NCI-H1048 (cell line): ENCODE measurements around the gene LCN12.

Experiments used
- DNase-seq: peaks from one replicate; lab custom pipeline; 2025; lab: John Stamatoyannopoulos, UW

LCN12 gene

DNA sequence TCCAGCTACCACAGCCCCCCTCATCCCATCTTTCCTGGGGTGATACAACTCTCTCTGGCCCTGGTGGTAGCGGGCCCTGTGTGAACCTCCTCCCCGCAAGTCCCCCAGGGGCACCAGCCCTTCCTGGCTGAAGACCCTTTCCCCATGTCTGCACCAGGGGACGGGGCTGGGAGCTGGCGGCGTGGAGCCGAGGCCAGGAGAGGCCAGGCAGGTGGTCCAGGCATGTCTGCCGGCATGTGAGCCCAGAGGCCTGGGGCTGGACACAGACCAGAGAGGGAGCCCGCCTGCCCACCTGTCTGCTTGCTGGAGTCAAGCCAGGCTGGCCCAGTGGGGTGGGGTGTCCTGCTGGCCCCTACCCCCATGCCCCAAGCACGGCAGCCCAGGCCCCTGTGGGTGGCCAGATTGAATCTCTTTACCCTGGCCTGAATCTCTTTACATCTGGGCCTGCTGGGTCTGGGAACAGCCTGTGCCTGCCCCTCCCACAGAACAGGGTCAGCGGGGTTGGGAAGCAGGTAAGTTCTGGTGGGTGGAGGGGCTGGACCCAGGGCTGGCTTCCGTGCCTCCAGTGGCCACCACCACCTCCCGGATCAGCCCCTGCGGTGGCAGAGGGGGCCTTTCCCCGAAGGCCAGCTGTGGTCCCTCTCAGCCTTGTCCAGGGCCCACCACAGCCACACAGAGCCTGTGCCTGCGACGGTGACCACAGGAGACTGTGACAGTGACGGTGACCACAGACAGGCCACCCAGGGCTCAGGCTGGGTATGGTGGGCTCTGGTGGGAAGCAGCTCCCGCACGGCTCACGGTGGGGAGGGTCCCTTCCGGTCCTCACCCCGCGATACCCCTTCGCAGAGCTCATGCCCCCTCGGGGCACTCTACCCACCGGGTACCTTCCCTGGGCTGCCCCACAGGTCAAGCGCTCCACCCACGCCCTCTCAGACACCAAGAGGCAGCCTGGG lies 7.1 kb downstream of the LCN12 start:
- no peak for DNase-seq

DNA sequence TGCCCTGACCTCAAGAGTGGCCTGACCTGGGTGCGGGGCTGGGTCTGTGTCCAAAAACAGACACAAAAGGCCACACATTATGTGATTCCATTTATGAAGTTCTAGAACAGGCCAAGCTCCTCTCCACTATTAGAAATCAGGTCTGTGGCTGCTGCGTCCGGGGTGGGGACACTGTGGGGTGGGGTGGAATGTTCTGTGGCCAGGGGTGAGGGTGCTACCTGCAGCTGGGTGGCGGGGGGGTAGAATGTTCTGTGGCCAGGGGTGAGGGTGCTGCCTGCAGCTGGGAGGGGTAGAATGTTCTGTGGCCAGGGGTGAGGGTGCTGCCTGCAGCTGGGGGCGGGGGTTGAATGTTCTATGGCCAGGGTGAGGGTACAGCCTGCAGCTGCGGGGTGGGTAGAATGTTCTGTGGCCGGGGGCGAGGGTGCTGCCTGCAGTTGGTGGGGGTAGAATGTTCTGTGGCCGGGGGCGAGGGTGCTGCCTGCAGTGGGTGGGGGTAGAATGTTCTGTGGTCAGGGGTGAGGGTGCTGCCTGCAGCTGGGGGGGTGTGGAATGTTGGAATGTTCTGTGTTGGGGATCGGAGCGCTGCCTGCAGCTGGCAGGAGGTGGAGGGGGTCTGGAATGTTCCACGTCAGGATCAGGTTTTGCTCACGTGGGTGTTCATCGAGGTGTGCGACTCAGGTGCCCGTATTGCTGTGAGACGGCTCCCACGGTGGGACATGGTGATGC lies 8.3 kb downstream of the LCN12 start:
- no peak for DNase-seq

GRCh38 chr9:136960938-136961275 lies 8.8 kb downstream of the LCN12 start:
- no peak for DNase-seq

- no peak for DNase-seq
These were observed 9.4 kb downstream of the LCN12 start for GRCh38 chr9:136961279-136962065.

DNA sequence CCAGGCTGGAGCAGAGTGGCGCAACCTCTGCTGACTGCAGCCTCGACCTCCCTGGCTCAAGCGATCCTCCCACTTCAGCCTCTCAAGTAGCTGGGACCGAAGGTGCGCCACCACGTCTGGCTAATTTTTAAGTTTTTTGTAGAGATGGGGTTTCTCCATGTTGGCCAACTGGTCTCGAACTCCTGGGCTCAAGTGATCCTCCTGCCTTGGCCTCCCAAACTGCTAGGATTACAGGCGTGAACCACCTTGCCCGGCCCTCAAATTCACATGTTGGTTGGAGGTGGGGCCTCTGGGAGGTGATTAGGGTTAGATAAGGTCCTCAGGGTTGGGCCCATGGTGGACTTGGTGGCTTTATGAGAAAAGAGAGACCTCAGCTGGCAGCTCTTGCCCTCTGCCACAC lies 10.1 kb downstream of the LCN12 start:
- no peak for DNase-seq

GRCh38 chr9:136962701-136963248 lies 10.7 kb downstream of the LCN12 start:
- no peak for DNase-seq

- DNase-seq, result no peak
These were observed 11.3 kb downstream of the LCN12 start for GRCh38 chr9:136963341-136963740.

- no peak for DNase-seq
These were observed 11.7 kb downstream of the LCN12 start for GRCh38 chr9:136963751-136964150.

- DNase-seq, result no peak
These were observed 12.2 kb downstream of the LCN12 start for GRCh38 chr9:136964171-136964689.

- no peak for DNase-seq
These were observed 12.9 kb downstream of the LCN12 start for GRCh38 chr9:136964833-136965422.

DNA sequence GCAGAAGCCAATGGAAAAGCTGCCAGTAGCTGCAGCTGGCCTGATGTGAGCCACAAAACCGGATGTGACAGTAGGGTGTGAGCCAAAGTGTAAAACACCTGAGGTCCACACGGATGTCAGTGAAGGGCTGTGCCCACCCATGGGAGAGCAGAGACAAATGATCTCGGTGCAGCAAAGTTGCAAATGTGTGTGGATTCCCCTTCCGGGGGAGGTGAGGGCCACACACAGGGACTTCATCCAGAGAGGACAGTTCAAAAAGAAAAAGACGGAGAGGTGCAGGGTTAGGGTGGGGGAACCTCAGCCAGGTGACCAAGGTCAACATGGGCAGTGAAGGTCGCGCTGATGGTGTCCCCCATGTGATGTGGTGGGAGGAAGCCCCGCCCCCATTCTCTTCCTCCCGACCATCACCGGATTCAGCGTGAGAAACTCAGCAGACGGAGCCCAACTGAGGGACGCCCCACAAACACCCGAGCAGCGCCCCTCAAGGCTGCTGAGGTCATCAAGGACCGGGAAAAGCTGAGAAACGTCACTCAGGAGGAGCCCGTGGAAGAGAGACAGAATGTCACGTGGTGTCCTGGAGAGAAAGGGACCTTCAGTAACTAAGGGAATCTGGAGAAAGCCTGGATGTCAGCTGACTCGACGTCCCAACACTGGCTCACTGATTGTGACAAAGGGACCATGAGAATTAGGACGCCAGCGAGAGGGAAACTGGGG lies 13.9 kb downstream of the LCN12 start:
- DNase-seq, result no peak

DNA sequence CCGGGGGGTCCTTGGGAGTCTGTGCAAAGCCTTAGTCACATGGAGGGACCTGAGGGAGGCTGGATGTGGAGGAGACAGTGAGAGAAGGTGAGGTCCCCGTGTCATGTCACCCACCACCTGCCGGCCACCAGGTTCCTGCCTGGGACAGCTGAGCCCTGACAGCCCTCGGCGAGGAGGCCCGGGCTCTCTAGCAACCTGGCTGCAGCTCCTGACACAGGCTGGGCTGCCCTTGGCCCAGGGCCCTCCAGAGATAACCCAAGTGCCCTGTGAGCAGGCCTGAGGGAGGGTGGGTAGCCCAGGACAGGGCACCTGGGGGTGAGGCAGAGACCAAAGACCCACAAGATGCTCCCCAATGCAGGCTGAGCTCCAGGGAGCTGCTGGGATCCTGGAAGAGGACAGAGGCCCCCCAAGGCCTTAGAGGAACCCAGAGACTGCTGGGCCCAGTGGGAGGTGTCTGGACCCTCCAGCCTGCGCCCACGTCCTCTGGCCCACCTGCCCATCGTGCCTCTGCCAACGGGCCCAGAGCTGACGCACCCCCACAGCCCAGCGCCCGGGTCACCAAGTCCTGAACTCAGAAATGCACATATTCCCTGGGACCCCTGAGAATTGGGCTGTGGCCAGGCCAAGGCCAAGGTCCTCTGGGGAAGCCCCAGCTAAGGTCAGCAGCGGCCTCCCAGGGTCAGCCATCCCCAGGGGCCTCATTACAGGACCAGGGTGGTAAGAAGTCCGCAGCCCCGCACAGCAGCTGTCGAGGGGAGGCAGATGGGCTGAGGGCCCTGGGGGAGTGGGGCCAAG lies 16.5 kb downstream of the LCN12 start:
- no peak for DNase-seq

DNA sequence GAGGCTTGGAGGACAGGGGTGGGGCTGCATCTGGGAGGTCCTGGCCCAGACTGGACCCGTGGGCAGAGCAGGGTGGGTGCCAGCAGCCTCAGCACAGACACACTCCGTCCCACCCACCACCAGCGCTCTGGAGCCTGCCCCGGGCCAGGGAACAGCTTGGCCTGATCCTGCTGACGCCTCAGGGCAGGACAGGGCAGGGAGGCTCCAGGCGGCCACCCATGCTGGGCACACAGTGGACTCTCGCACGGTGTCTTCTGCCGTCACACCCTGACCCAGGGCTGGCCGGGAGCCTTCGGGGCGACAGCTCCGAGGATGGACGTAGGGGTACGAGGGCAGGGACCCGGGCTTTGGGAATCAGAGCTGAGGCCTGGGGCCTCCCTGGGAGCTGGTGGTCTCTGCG lies 17.1 kb downstream of the LCN12 start:
- no peak for DNase-seq

DNA sequence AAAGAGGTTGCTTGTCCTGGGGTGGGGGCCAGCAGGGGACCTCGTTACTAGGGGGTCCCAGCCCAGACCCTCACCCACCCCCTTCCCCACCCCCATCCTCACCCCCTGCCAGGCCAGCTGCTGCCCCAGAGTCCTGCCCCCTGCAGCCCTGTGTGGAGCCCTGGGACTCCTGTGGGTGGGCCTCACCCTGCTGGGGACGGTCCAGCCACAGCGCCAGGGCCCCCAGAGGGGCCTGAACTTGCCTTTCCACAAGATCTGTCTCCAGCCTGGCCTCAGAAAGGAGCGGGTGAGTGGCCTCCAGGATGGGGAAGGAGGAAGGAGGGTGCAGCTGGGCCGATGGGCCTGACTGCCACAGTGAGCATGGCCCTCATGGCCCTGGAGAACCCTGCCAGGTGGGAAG lies 17.7 kb downstream of the LCN12 start:
- DNase-seq, result no peak

- no peak for DNase-seq
These were observed 18.3 kb downstream of the LCN12 start for GRCh38 chr9:136970361-136970760.

DNA sequence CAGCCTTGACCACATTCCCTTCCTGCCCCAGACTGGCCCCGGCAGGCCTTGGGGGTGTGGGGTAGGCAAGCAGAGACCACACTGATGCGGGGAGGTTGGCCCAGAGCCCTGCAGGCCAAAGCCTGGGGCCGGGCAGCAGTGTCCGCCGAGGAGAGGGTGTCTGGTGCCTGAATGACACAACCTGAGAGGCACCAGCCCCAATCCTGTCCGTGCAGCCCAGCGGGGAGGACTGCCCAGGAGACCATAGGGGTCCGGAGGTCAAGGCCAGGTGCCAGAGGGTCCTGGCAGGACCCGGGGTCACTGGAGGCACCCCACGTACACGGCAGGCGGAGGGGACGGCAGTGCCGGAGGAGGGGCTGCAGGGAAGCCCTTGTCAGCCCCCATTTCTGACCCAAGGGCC lies 19.7 kb downstream of the LCN12 start:
- DNase-seq, result no peak

- DNase-seq, result no peak
These were observed 20.3 kb downstream of the LCN12 start for GRCh38 chr9:136972335-136972734.

GRCh38 chr9:136972743-136973142 lies 20.7 kb downstream of the LCN12 start:
- no peak for DNase-seq

DNA sequence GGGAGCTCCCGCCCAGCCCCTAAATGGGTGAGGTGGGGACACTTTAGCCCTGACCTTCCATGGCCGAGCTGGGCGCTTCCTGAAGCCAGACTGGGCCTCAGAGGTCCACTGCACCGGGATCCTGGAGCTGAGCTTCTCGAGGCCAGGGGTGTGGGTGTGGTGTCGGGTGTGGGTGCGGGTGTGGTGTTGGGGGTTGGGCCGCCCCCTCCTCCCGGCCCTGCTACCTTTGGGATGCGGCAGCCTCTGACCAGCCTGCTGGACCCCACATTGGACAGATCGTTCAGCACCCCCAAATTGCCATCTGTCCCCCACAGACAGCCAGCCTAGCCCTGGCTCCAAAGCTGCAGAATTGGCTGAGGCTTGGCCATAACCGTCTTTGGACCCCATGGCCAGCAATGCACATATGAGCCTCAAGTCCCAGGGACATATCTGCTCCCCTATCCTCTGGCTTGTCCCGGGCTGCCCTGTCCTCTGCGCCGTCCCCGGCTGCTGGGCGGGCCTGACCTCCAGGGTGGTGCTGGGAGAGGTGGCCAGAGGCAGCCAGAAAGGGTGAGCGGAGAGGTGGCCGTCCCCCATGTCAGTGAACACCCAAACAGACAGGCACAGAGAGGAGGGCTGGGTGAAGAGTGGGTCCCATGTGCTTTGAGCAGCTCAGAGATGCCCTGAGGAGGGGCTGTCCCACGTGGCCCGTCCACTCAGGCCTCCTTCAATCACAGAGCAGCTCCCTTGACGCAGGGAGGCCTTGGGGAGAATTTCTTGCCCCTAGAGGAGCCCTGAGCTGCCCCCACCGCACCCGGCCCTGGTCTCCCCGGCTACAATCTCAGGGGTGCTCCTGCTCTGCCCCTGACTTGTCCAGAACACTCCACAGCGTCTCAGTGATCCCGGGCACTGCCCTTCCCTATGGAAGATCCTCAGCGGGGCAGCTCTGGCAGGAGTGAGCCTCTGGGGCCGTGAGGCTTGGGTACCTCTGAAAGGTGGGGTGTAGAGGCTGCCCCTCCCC lies 21.8 kb downstream of the LCN12 start:
- no peak for DNase-seq
